GM21381 (cell line): ENCODE results near the gene YIPF3.
"Not testable (repeated sequence)": the region's sequence is repeated elsewhere in the genome, so short reads cannot be mapped to it uniquely, and the experiment has no call there.

Experiments used
- ATAC-seq: cut with Tn5 transposase; IDR thresholded peaks from one replicate; pipeline ENCODE4 v1.9.1; 2021; ENCODE audit warnings: mild to moderate bottlenecking, moderate library complexity; ENCODE audit not compliant: unreplicated experiment

The YIPF3 gene

DNA sequence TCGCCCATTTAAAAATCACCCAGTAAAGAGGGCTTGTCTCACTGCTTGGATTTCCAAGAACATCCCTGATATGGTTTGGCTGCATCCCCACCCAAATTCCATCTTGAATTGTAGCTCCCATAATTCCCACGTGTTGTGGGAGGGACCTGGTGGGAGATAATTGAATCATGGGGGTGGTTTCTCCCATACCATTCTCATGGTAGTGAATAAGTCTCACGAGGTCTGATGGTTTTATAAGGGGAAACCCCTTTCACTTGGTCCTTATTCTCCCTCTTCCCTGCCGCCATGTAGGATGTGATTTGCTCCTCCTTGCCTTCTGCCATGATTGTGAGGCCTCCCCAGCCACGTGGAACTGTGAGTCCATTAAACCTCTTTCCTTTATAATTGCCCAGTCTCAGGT is 49.5 kb downstream of the YIPF3 start:
- not testable (repeated sequence) for ATAC-seq

DNA sequence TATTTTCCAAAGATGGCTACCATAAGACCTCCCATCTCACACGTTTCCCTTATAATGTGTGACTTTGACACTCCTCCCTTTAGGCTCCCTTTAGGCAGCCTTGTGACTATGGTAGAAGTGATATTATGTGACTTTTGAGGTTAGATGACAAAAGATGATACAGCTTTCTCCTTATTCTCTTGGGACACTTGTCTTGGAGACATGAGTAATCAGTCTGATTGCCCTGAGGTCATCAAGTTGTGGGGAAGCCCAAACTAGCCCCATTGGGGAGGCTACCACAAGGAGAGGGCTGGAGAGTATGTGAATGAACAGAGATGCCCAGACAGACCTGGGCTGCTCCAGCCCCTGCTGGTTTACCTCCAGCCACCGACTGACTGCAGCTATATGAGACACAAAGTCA is 50.8 kb downstream of the YIPF3 start:
- no peak for ATAC-seq

DNA sequence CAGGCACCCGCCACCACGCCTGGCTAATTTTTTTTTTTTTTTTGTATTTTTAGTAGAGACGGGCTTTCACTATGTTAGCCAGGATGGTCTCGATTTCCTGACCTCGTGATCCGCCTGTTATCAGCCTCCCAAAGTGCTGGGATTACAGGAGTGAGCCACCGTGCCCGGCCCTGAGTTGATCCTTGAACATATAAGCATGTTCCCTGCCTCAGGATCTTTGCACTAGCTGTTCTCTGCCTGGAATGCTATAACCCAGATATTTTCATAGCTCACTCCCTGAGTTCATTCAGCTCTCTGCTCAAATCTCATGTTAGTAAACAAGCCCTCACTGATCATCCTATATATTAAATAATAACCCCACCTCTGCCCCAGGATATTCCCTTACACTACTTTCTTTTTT is 52.4 kb downstream of the YIPF3 start:
- no peak for ATAC-seq

DNA sequence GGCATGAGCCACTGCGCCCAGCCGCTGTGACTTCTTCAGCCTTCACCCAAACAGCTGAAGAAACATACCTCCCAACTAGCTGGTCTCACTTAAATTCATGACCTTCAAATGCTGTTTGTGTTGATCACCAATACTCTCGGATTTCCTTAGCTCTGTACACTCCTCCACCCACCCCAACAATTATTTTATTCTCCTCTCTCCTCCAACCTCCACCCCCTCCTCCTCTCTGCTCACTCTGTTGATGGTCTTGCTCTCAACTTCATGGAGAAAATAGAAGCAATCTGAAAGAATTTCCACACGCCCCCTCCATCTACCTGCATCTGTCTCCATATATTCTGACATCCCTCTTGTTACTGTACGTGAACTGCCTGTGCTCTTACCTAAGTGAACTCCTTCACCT is 54.8 kb downstream of the YIPF3 start:
- ATAC-seq: no peak
